ENCODE results near the gene TRH.
A peak's percentile ranks its signal among the peaks of the same experiment; 100 is the strongest.

DNA sequence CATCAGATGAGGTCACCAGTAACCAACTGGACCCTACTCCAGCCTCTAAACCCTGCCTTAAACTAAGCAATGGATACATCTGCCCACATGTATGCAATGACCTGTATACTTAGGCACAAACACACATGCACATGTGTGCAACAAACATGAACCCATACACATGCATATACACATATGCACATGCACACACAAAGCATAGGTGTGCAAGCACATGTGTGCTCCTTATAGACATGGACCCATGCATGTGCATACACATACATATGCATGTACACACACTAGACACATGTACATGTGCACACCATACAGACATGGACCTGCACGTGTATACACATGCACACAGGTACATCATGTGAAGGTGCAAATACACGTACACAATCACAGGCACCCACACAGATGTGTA is 8.6 kb upstream of the TRH start:
- TF ChIP-seq EZH2 (IDR thresholded peaks at IDR 0.05; ENCODE audit: borderline replicate concordance, low read depth, low read length, severe bottlenecking) (no peak), JUN (IDR thresholded peaks at IDR 0.05; ENCODE audit: borderline replicate concordance, insufficient read depth, insufficient read length, low read depth) (no peak), POLR2A (IDR thresholded peaks at IDR 0.05; ENCODE audit: low read depth, low read length) (no peak), MYC (IDR thresholded peaks at IDR 0.05; ENCODE audit: low read depth, low read length) (no peak), POLR2AphosphoS5 (IDR thresholded peaks at IDR 0.05; ENCODE audit: insufficient read depth, low read depth, low read length) (no peak), GATA2 (IDR thresholded peaks at IDR 0.05; ENCODE audit: insufficient read depth, insufficient read length, low read depth, low read length) (no peak)
- TF ChIP-seq, protein P1, sequence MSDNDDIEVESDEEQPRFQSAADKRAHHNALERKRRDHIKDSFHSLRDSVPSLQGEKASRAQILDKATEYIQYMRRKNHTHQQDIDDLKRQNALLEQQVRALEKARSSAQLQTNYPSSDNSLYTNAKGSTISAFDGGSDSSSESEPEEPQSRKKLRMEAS (IDR thresholded peaks at IDR 0.05; ENCODE audit: insufficient read depth, insufficient read length) = peak; percentile 41
- TF ChIP-seq, protein P2, sequence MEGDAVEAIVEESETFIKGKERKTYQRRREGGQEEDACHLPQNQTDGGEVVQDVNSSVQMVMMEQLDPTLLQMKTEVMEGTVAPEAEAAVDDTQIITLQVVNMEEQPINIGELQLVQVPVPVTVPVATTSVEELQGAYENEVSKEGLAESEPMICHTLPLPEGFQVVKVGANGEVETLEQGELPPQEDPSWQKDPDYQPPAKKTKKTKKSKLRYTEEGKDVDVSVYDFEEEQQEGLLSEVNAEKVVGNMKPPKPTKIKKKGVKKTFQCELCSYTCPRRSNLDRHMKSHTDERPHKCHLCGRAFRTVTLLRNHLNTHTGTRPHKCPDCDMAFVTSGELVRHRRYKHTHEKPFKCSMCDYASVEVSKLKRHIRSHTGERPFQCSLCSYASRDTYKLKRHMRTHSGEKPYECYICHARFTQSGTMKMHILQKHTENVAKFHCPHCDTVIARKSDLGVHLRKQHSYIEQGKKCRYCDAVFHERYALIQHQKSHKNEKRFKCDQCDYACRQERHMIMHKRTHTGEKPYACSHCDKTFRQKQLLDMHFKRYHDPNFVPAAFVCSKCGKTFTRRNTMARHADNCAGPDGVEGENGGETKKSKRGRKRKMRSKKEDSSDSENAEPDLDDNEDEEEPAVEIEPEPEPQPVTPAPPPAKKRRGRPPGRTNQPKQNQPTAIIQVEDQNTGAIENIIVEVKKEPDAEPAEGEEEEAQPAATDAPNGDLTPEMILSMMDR (IDR thresholded peaks at IDR 0.05; ENCODE audit: extremely low read depth in 1 of 2, insufficient read depth in 1 of 2, low read depth in 1 of 2, low read length in 2 of 2) = no peak

Measured in endothelial cell of umbilical vein (primary cell).